PC-3 (cell line): Measurements from ENCODE around the gene SMIM44.

Experiments used
- CTCF ChIP-seq: fragments of 300-600 bp; sonication (generic); conservative IDR thresholded peaks from 2 replicates; pipeline ENCODE4 v1.5.1; 2017; ENCODE audit warnings: antibody characterized with exemption, low read depth, mild to moderate bottlenecking, low read length
- EZH2phosphoT487 ChIP-seq: fragments of 300-600 bp; sonication (generic); IDR thresholded peaks from 2 replicates; pipeline ENCODE4 v1.6.1; 2018; ENCODE audit warnings: mild to moderate bottlenecking, antibody characterized with exemption, low read length, borderline replicate concordance

GRCh38 chr19:3481241-3482090, 1.8 kb downstream of the SMIM44 start:
- no peak for TF ChIP-seq EZH2phosphoT487
- no peak for TF ChIP-seq CTCF
